ENCODE data around the gene DOK1. TPM values are rescaled to one million over a fixed set of nuclear protein-coding genes. Genes with fewer than 3 reads are reported as not detected.

The DOK1 gene
- total and polyA plus RNA-seq, 2 donors (not counting 1 experiment from before 2014, with no cell fraction given), result 29.1 to 41.4 TPM

Other genes with a start within 250 kb of the DOK1 start
- 9.7 and 12.3 TPM in 2 replicates for gene SLC4A5, start 211.3 kb upstream of the DOK1 start, total RNA-seq
- 2.7 and 3.3 TPM in 2 replicates for gene SLC4A5, start 211.3 kb upstream of the DOK1 start, polyA plus RNA-seq
- gene DCTN1, start 174.4 kb upstream of the DOK1 start, total RNA-seq, result 134 and 143 TPM in 2 replicates
- gene DCTN1, start 174.4 kb upstream of the DOK1 start, polyA plus RNA-seq, result 45.6 and 46.7 TPM in 2 replicates
- 8.6 and 9.1 TPM in 2 replicates for gene C2orf81, start 133.1 kb upstream of the DOK1 start, total RNA-seq
- 2.5 and 5.4 TPM in 2 replicates for gene C2orf81, start 133.1 kb upstream of the DOK1 start, polyA plus RNA-seq
- gene WDR54, start 133.0 kb upstream of the DOK1 start, total RNA-seq, result 39.0 and 42.2 TPM in 2 replicates
- gene WDR54, start 133.0 kb upstream of the DOK1 start, polyA plus RNA-seq, result 36.5 and 52.8 TPM in 2 replicates
- gene RTKN, start 112.8 kb upstream of the DOK1 start, total RNA-seq, result 10.5 and 12.2 TPM in 2 replicates
- gene RTKN, start 112.8 kb upstream of the DOK1 start, polyA plus RNA-seq, result 5.1 TPM in 2 replicates
- 77.5 and 78.6 TPM in 2 replicates for gene INO80B, start 99.6 kb upstream of the DOK1 start, total RNA-seq
- gene INO80B, start 99.6 kb upstream of the DOK1 start, polyA plus RNA-seq, result 30.4 and 38.3 TPM in 2 replicates
- 91.5 and 98.4 TPM in 2 replicates for gene WBP1, start 96.3 kb upstream of the DOK1 start, total RNA-seq
- 159 and 207 TPM in 2 replicates for gene WBP1, start 96.3 kb upstream of the DOK1 start, polyA plus RNA-seq
- gene MOGS, start 89.3 kb upstream of the DOK1 start, total RNA-seq, result 87.8 and 88.2 TPM in 2 replicates
- gene MOGS, start 89.3 kb upstream of the DOK1 start, polyA plus RNA-seq, result 61.6 and 103 TPM in 2 replicates
- gene MRPL53, start 82.0 kb upstream of the DOK1 start, total RNA-seq, result 61.5 and 70.0 TPM in 2 replicates
- 32.9 and 59.3 TPM in 2 replicates for gene MRPL53, start 82.0 kb upstream of the DOK1 start, polyA plus RNA-seq
- gene CCDC142, start 71.7 kb upstream of the DOK1 start, total RNA-seq, result 61.6 and 69.3 TPM in 2 replicates
- 12.4 and 13.0 TPM in 2 replicates for gene CCDC142, start 71.7 kb upstream of the DOK1 start, polyA plus RNA-seq
- 69.4 and 72.3 TPM in 2 replicates for gene TTC31, start 71.6 kb upstream of the DOK1 start, total RNA-seq
- 50.3 and 68.5 TPM in 2 replicates for gene TTC31, start 71.6 kb upstream of the DOK1 start, polyA plus RNA-seq
- 0.97 and 2.0 TPM in 2 replicates for gene LBX2, start 55.1 kb upstream of the DOK1 start, total RNA-seq
- 1.1 TPM in 1 of 2 replicates, not detected in the other for gene LBX2, start 55.1 kb upstream of the DOK1 start, polyA plus RNA-seq
- 34.3 and 40.1 TPM in 2 replicates for gene PCGF1, start 47.0 kb upstream of the DOK1 start, total RNA-seq
- gene PCGF1, start 47.0 kb upstream of the DOK1 start, polyA plus RNA-seq, result 21.9 and 30.0 TPM in 2 replicates
- 0.19 TPM in 1 of 2 replicates, not detected in the other for gene TLX2, start 40.3 kb upstream of the DOK1 start, total RNA-seq
- gene TLX2, start 40.3 kb upstream of the DOK1 start, polyA plus RNA-seq, result 0.06 TPM in 1 of 2 replicates, not detected in the other
- gene DQX1, start 28.5 kb upstream of the DOK1 start, total RNA-seq, result 0.57 and 0.87 TPM in 2 replicates
- gene DQX1, start 28.5 kb upstream of the DOK1 start, polyA plus RNA-seq, result 0.46 and 1.1 TPM in 2 replicates
- gene AUP1, start 25.0 kb upstream of the DOK1 start, total RNA-seq, result 190 and 201 TPM in 2 replicates
- 525 and 574 TPM in 2 replicates for gene AUP1, start 25.0 kb upstream of the DOK1 start, polyA plus RNA-seq
- gene HTRA2, start 24.8 kb upstream of the DOK1 start, total RNA-seq, result 52.2 and 52.8 TPM in 2 replicates
- gene HTRA2, start 24.8 kb upstream of the DOK1 start, polyA plus RNA-seq, result 111 and 112 TPM in 2 replicates
- gene LOXL3, start 778 bp upstream of the DOK1 start, total RNA-seq, result 0.66 and 1.2 TPM in 2 replicates
- 0.97 and 1.2 TPM in 2 replicates for gene LOXL3, start 778 bp upstream of the DOK1 start, polyA plus RNA-seq
- gene M1AP, start 93.6 kb downstream of the DOK1 start, total RNA-seq, result not detected in 2 replicates
- gene M1AP, start 93.6 kb downstream of the DOK1 start, polyA plus RNA-seq, result 0.15 TPM in 1 of 2 replicates, not detected in the other
- gene SEMA4F, start 99.5 kb downstream of the DOK1 start, total RNA-seq, result 18.9 and 19.3 TPM in 2 replicates
- 4.5 and 5.4 TPM in 2 replicates for gene SEMA4F, start 99.5 kb downstream of the DOK1 start, polyA plus RNA-seq